ENCODE measurements around the gene FAM3C. TPM values are rescaled to one million over a fixed set of nuclear protein-coding genes. Genes with fewer than 3 reads are reported as not detected.

FAM3C gene
- total and polyA plus RNA-seq, 2 of the 4 experiments (the other 2 are of a cell fraction) = 11.5 to 45.8 TPM

- Histone ChIP-seq H4K20me1 (ENCODE audit: insufficient read depth, low read length) (peaks cover 11% of the 10 kb centered on the region; the same call in 1 of the 2 replicates), H3K9me1 (ENCODE audit: insufficient read depth, low read length) (no peaks in the 10 kb centered on the region), H3K4me2 (ENCODE audit: low read depth, low read length) (peak overlapping the region; percentile 100), H2AFZ (replicated peaks; ENCODE audit: low read length, poor library complexity) (peak overlapping the region; percentile 97), H3K36me3 (ENCODE audit: control insufficient read depth, insufficient read depth, low read length) (peaks cover 3% of the 10 kb centered on the region), H3K27me3 (ENCODE audit: control insufficient read depth, insufficient read depth, low read length) (no peaks in the 10 kb centered on the region), H3K9ac (ENCODE audit: low read depth, low read length) (peak overlapping the region; percentile 100), H3K79me1 (ENCODE audit: low read depth in 1 of 2, low read length in 2 of 2) (peaks cover 11 to 34% of the 10 kb centered on the region in 2 experiments), H4K5ac (ENCODE audit: low read depth, low read length) (peak overlapping the region; percentile 97), H4K91ac (ENCODE audit: insufficient read depth, low read depth, low read length) (no peak overlapping the region), H3K14ac (replicated peaks; ENCODE audit: low read depth, low read length) (peak overlapping the region; percentile 96), H2BK20ac (ENCODE audit: low read depth, low read length) (no peak overlapping the region), H2BK5ac (ENCODE audit: low read depth, low read length, poor library complexity, severe bottlenecking) (peak overlapping the region; percentile 67), H3K4me1 (ENCODE audit: control insufficient read depth, insufficient read depth, low read length) (no peaks in the 10 kb centered on the region), H2BK120ac (ENCODE audit: low read depth, low read length) (no peak overlapping the region), H3K9me3 (ENCODE audit: control insufficient read depth, insufficient read depth, low read length) (no peaks in the 10 kb centered on the region), H3K56ac (ENCODE audit: extremely low read depth, insufficient read depth, low read length) (peak overlapping the region; percentile 88), H2AK5ac (ENCODE audit: low read depth, low read length) (0 out of 2 replicates have a peak overlapping the region, but pooled peaks have one; percentile 64), H3K4ac (ENCODE audit: low read depth, low read length) (peak overlapping the region; percentile 50; the same call in 1 of the 2 replicates), H2AK9ac (replicated peaks; ENCODE audit: low read depth, low read length, poor library complexity) (peak overlapping the region; percentile 52), H3K27ac (ENCODE audit: insufficient read depth, low read length) (peak overlapping the region; percentile 68), H3K23ac (ENCODE audit: low read depth, low read length) (peak overlapping the region; percentile 92), H2BK15ac (ENCODE audit: low read depth, low read length) (no peak overlapping the region), H4K8ac (ENCODE audit: low read depth in 2 of 2, low read length in 2 of 2) (peak overlapping the region; percentile 12 to 28; a peak in 1 of 4 replicates), H3K18ac (ENCODE audit: low read depth, low read length) (peak overlapping the region; percentile 95), H3K4me3 (ENCODE audit: insufficient read depth, low read depth, low read length) (peak overlapping the region; percentile 83)
- in situ Hi-C loops (cut with MboI; ENCODE audit: low sequenced_read_pairs) (no loop called here), intact Hi-C loops (cut with micrococcal nuclease) (no loop called here), dilution Hi-C loops (cut with HindIII; ENCODE audit: low sequenced_read_pairs, unreplicated experiment) (no loop called here)
- TF ChIP-seq CHD1 (IDR thresholded peaks at IDR 0.05; ENCODE audit: low read depth, low read length) = no peak
- no peak for TF ChIP-seq CEBPB (IDR thresholded peaks at IDR 0.05; ENCODE audit: low read depth, low read length)
- no peak; the same call in 1 of the 2 replicates for TF ChIP-seq MXI1 (IDR thresholded peaks at IDR 0.05; ENCODE audit: borderline replicate concordance, low read depth, low read length)
- no peak for TF ChIP-seq RAD21 (IDR thresholded peaks at IDR 0.05; ENCODE audit: low read length)
- TF ChIP-seq POLR2A (IDR thresholded peaks at IDR 0.05; ENCODE audit: low read depth, low read length) = no peak
- TF ChIP-seq RCOR1 (IDR thresholded peaks at IDR 0.05; ENCODE audit: insufficient replicate concordance, low read length) = no peak
- TF ChIP-seq RFX5 (IDR thresholded peaks at IDR 0.05; ENCODE audit: low read depth, low read length) = no peak
- no peak for TF ChIP-seq NFE2L2 (IDR thresholded peaks at IDR 0.05; ENCODE audit: low read depth, low read length)
- no peak for TF ChIP-seq FOS (IDR thresholded peaks at IDR 0.05; ENCODE audit: low read depth, low read length)
- TF ChIP-seq BHLHE40 (IDR thresholded peaks at IDR 0.05; ENCODE audit: low read depth, low read length) = no peak
- TF ChIP-seq MAFK (IDR thresholded peaks at IDR 0.05; ENCODE audit: low read depth, low read length) = no peak
- TF ChIP-seq, protein P1, sequence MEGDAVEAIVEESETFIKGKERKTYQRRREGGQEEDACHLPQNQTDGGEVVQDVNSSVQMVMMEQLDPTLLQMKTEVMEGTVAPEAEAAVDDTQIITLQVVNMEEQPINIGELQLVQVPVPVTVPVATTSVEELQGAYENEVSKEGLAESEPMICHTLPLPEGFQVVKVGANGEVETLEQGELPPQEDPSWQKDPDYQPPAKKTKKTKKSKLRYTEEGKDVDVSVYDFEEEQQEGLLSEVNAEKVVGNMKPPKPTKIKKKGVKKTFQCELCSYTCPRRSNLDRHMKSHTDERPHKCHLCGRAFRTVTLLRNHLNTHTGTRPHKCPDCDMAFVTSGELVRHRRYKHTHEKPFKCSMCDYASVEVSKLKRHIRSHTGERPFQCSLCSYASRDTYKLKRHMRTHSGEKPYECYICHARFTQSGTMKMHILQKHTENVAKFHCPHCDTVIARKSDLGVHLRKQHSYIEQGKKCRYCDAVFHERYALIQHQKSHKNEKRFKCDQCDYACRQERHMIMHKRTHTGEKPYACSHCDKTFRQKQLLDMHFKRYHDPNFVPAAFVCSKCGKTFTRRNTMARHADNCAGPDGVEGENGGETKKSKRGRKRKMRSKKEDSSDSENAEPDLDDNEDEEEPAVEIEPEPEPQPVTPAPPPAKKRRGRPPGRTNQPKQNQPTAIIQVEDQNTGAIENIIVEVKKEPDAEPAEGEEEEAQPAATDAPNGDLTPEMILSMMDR (conservative IDR thresholded peaks at IDR 0.05; ENCODE audit: low read depth, low read length) = no peak
- no peak for TF ChIP-seq SMC3 (IDR thresholded peaks at IDR 0.05; ENCODE audit: low read depth, low read length)
- TF ChIP-seq USF2 (IDR thresholded peaks at IDR 0.05; ENCODE audit: low read depth, low read length) = no peak
- TF ChIP-seq, protein P2, sequence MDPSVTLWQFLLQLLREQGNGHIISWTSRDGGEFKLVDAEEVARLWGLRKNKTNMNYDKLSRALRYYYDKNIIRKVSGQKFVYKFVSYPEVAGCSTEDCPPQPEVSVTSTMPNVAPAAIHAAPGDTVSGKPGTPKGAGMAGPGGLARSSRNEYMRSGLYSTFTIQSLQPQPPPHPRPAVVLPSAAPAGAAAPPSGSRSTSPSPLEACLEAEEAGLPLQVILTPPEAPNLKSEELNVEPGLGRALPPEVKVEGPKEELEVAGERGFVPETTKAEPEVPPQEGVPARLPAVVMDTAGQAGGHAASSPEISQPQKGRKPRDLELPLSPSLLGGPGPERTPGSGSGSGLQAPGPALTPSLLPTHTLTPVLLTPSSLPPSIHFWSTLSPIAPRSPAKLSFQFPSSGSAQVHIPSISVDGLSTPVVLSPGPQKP (IDR thresholded peaks at IDR 0.05; ENCODE audit: borderline replicate concordance, low read depth, low read length) = no peak
- TF ChIP-seq MAZ (IDR thresholded peaks at IDR 0.05; ENCODE audit: borderline replicate concordance, low read depth, low read length) = no peak
- ATAC-seq (ENCODE audit: low read depth) = peak; percentile 7
- no CpG with 5 or more reads among the region's 30 CpGs for WGBS, 2 experiments (ENCODE audit: extremely low coverage in 2 of 2, insufficient read length in 1 of 2)
- CTCF ChIA-PET = interaction anchor here (0.9 to 2.3 kb wide), 10 partner anchors 17 to 151 kb away, joined by 4 to 11 read pairs (median 6); no protein-coding TSS in a partner anchor
- peak; percentile 13 for DNase-seq
- POLR2A ChIA-PET (ENCODE audit: unreplicated experiment) = interaction anchor here (0.6 kb wide), 1 partner anchor 12 kb away, joined by 8 read pairs; no protein-coding TSS in a partner anchor
- no TSS peak for BruUV-seq (replicated peaks)
Measured at GRCh38 chr7:121395494-121395960, 581 bp downstream of the FAM3C start.

Measured in IMR-90 (cell line).